HepG2 (cell line): ENCODE results near the gene TAOK3.

Experiments
- CTCF ChIP-seq: sonication (generic); formaldehyde crosslinking; IDR thresholded peaks from 2 replicates; pipeline ENCODE4 v1.5.0; 2020; ENCODE audit warnings: mild to moderate bottlenecking, missing genetic modification reagents, moderate library complexity
- E2F1 ChIP-seq: sonication (generic); formaldehyde crosslinking; IDR thresholded peaks from 2 replicates; pipeline ENCODE4 v1.5.0; 2020; ENCODE audit warnings: missing genetic modification reagents
- GABPA ChIP-seq, 2 experiments: IDR thresholded peaks; 2 replicates each; pipeline ENCODE4 v1.6.1; 2011 to 2016; ENCODE audit warnings: low read depth in 2 of 2, low read length in 1 of 2, missing biosample characterization in 1 of 2, missing genetic modification characterization in 1 of 2
- KAT8 ChIP-seq: IDR thresholded peaks from 2 replicates; pipeline ENCODE4 v1.6.1; 2016; ENCODE audit warnings: missing genetic modification reagents, missing compliant biosample characterization
- PCBP2 ChIP-seq: fragments of 200-400 bp; formaldehyde crosslinking; optimal IDR thresholded peaks from 2 replicates; pipeline ENCODE3; 2018; ENCODE audit warnings: low read length, low read depth; ENCODE audit not compliant: poor library complexity, severe bottlenecking
- POLR2A ChIP-seq, 2 experiments: IDR thresholded peaks; 2 replicates each; pipeline ENCODE4 v1.6.1; 2011; ENCODE audit warnings: low read depth in 2 of 2, low read length in 2 of 2, mild to moderate bottlenecking in 1 of 2, moderate library complexity in 1 of 2; ENCODE audit not compliant: insufficient read depth in 1 of 2
- RERE ChIP-seq: IDR thresholded peaks from 2 replicates; pipeline ENCODE4 v1.6.1; 2016; ENCODE audit warnings: low read depth, missing genetic modification reagents, missing compliant biosample characterization
- SOX6 ChIP-seq, 2 experiments: fragments of 450-650 bp in 1 of 2; sonication (generic) in 1 of 2; formaldehyde crosslinking in 1 of 2; IDR thresholded peaks; 2 replicates each; pipeline versions ENCODE4 v1.4.0 to v1.6.1; 2017 to 2020; ENCODE audit warnings: antibody characterized with exemption in 1 of 2, mild to moderate bottlenecking in 1 of 2, missing genetic modification reagents in 1 of 2
- ZBTB2 ChIP-seq: sonication (generic); formaldehyde crosslinking; IDR thresholded peaks from 2 replicates; pipeline ENCODE4 v1.8.0; 2022; ENCODE audit warnings: low read depth, missing genetic modification reagents
- ZNF570 ChIP-seq: sonication (generic); formaldehyde crosslinking; IDR thresholded peaks from 2 replicates; pipeline ENCODE4 v1.4.0; 2020; ENCODE audit warnings: mild to moderate bottlenecking, missing genetic modification reagents, borderline replicate concordance

GRCh38 chr12:118187751-118188435, 184.8 kb downstream of the TAOK3 start:
- TF ChIP-seq KAT8 (CRISPR knock-in tag) (no peak), ZBTB2 (CRISPR knock-in tag) (no peak), GABPA (IDR thresholded peaks at IDR 0.05; ENCODE audit: low read depth, low read length) (no peak), GABPA (CRISPR knock-in tag; IDR thresholded peaks at IDR 0.05; ENCODE audit: low read depth) (no peak), ZNF570 (CRISPR knock-in tag) (no peak), RERE (CRISPR knock-in tag) (no peak), CTCF (CRISPR knock-in tag) (no peak), POLR2A (IDR thresholded peaks at IDR 0.05; ENCODE audit: insufficient read depth in 1 of 2, low read depth in 2 of 2, low read length in 2 of 2) (no peak), E2F1 (no peak), PCBP2 (no peak), SOX6 (IDR thresholded peaks at IDR 0.05) (no peak), SOX6 (CRISPR knock-in tag; IDR thresholded peaks at IDR 0.05) (no peak)
